Skin of body (tissue), 2 donors: ENCODE results near the gene CFAP97D2. TPM values are rescaled to one million over a fixed set of nuclear protein-coding genes. Genes with fewer than 3 reads are reported as not detected.
A peak's percentile ranks its signal among the peaks of the same experiment; 100 is the strongest.
"Not testable (repeated sequence)": the region's sequence is repeated elsewhere in the genome, so short reads cannot be mapped to it uniquely, and the experiment has no call there.

Experiments used
- DNase-seq: peaks from one replicate; lab custom pipeline; 2025; lab: John Stamatoyannopoulos, UW
- total RNA-seq: library from RNA; depleted of rRNA; stranded (reverse); fragments of >200 nt; gene quantifications from one replicate; pipeline ENCODE4 v1.2.3, GENCODE V29; 2014

The CFAP97D2 gene
- not detected for total RNA-seq

DNA sequence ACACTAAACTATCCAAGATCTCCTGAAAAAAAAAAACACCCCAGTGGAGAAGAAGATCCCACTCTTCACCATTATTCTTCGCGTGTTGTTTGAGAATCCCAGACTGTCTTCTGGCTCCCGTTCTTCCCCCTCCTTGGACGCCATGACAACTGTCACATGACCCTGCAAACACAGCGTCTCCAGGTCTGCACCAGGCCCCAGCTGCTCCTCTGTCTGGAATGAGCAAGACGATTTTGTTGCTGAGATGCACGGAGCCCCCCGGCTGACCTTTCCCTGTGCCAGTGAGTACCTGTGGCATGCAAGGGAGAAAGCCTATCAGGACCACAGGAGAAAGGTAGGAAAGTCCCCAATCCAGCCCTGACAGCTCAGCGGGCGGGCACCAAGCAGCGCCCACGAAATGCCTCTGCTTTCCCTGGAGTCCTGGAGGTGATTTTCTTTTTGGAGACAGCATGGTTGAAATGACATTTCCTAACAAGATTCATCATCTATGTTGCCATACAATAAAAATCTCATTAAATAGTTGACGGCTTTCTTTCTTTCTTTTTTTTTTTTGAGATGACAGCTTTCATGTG is at the start of gene CFAP97D2:
TSS of gene CFAP97D2 (plus strand) at position 171 of the 572 bp plus-strand sequence. CDS start at position 245, 74 bp downstream.
- no peak for DNase-seq

GRCh38 chr13:114129649-114130062 is 49.4 kb upstream of the CFAP97D2 start:
- DNase-seq = no peak

DNA sequence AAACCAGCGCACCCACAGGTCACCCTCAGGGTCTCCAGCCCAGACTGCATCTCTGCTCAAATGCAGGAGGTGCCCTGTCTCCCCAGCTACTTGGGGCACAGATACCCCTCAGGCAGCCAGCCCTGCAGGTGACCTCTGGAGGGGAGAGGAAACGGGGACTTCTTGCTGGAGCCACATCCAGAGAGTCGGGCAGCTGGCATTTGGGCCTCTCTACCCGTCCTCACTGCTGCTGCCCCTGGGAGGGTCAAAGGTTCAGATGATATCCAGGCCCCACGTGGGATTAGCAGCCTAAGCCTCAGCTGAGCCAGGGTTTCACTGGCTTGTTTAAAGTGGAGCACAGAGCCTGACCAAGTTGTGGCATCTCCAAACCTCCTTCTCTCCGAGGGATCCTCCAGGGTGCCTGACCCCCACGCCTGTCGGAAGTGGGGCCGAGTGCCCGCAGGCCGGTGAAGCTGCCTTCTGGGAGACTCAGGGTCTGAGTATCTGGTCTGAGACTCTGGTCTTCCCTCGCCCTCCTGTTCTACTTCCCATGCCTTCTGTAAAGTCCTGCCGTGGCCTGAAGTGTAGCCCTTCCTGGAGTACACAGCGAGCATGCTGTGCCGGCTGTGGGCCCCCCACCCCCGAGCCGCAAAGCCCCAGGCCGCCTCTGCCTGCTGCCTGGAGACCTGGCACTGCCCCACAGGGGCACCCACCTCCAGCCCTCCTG is 48.8 kb upstream of the CFAP97D2 start:
- no peak for DNase-seq

DNA sequence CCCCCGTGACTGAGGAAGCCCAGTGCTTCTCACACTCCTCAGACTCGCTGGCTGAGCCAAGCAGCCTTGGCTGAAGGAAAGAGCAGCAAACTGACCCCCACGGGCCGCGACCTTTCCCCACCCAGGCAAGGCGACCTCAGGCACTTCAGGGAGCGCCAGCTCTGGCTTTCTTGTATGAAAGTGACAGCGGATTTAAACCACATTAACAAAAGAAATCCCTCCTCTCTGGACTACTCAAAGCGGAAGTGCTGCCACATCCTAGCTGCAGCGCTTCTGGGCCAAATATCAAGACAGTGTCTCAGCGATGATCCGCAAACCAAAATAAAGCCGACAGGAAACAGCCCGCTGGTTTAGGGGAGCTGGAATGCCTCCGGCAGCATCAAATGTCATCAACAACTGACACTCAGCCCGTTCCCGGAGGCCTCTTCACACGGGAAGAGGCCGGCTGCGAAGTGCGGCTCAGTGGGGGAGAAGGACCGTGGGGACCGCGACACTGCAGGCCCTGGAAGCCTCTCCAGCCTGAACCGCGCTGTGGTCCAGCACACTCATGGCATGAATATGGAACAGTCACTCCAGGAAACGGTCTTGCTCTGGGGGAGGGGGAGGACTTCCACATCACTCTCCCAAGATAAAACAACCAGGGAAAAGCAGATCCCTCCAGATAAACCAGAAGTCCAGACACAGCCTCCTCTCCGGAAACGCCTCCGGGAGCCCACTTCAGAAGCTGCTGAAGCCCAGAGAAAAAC is 48.0 kb upstream of the CFAP97D2 start:
- DNase-seq = peak; percentile 67

GRCh38 chr13:114131583-114132418 is 47.3 kb upstream of the CFAP97D2 start:
- DNase-seq = no peak

GRCh38 chr13:114132419-114133121 is 46.5 kb upstream of the CFAP97D2 start, which contains the start of gene RASA3:
RASA3 (minus strand) TSS chr13:114132623; CDS start chr13:114132489, 134 bp downstream.
- DNase-seq = peak; percentile 44

GRCh38 chr13:114133126-114133525 is 45.9 kb upstream of the CFAP97D2 start:
- DNase-seq = not testable (repeated sequence)

- DNase-seq = not testable (repeated sequence)
These were observed 45.5 kb upstream of the CFAP97D2 start for GRCh38 chr13:114133552-114133951.

- DNase-seq = no peak
These were observed 44.7 kb upstream of the CFAP97D2 start for GRCh38 chr13:114134111-114134943.

GRCh38 chr13:114134944-114135610 is 44.0 kb upstream of the CFAP97D2 start:
- DNase-seq = no peak

- no peak for DNase-seq
These were observed 43.3 kb upstream of the CFAP97D2 start for GRCh38 chr13:114135731-114136171.

DNA sequence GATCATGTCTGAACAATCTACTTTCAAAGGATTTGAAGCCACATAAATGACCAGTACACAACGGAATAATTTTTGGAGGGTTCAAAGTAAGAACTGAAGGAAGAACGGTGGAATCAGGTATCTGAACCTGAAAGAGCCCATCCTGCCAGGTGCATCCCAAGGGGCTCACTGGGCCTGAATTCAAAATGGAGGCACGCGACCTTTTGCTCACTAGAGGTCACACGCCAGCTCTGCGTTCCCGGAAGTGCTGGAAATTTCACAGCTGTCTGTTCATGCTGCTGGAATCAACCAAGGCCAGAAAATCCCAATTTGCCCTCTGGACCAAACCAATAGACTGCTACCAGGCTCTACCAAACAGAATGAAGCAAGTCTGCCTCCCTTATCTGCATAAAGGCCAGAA is 42.5 kb upstream of the CFAP97D2 start:
- DNase-seq = no peak

DNA sequence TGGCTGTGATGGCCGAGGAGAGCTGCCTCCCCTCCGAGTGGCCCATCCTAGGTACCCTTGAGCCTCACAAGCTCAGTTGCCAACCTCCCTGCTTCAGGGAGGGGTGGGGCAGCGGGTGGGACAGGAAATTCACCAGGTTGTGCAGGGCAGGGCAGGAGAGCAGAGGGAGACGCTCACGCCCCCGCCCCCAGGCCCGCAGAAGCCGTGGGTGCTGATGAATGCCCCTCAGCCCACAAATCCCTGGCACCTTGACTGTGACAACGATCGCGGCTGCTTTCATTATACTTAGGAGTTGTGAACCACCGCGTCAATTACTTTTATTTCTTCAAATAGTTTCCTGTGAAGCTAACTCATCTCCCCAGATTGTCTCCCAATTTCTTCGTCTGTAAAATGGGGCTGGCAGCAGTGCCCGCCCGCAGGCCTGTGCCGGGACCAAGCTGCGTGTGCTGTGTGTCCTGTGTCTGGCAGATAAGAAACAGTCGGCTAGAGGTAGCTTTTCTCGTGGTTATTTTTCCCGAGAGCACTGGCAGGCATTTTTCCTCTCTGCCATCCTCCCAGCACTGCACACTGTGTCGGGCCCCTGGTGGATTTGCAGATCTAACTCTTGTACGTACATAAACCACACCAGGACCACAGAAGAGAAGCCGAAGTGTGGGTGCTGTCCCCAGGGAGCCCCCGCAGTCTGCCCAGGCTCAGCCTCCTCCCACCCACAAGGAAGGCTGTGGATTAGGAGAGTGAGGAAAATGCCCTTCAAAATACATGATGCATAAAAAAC is 38.7 kb upstream of the CFAP97D2 start:
- DNase-seq = no peak

DNA sequence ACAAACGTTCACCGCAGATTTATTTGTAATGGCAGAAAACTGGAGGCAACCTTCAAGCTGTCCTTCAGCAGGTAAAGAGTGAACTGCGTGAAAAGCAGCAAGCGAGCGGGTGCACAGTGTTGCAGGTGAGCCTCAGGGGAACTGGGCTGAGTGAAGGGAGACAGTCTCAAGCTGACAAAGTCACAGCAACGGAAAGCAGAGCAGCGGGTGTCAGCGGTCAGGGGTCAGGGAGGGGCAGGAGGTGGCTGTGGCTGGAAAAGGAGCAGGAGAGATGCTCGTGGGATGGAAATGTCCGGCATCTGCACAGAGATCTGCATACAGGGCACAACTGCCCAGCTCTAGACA is 38.2 kb upstream of the CFAP97D2 start:
- no peak for DNase-seq

DNA sequence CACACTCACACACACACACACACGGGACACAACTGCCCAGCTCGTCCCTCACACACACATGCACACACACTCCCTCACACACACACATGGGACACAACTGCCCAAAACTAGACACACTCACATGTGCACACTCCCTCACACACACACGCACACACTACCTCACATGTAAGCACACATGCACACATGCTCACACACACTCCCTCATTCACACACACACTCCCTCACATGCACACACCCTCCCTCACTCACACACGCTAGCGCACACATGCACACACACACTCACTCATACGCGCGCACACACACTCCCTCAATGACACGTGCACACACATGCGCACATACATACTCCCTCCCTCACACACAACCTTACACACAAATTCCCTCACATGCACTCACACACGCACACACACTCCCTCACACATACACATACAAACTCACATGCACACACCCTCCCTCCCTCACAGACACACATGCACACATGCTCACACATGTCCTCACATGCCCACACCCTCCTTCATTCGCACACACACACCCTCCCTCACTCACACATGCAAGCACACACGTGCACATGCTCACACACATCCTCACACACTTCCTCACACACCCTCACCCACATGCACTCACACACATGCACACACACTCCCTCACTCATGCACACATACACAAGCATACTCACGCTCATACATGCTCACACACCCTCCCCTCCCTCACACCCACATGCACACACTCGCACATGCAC is 37.6 kb upstream of the CFAP97D2 start:
- no peak for DNase-seq

GRCh38 chr13:114142137-114142550 is 36.9 kb upstream of the CFAP97D2 start:
- DNase-seq = no peak

- DNase-seq = no peak
These were observed 36.2 kb upstream of the CFAP97D2 start for GRCh38 chr13:114142640-114143490.
